ENCODE measurements around the gene CCR9.

Gene CCR9

GRCh38 chr3:45910892-45911291 is 24.5 kb downstream of the CCR9 start:
- no peak for DNase-seq (ENCODE audit: low read depth, low spot score)
- no peak overlapping the region for H3K27ac ChIP-seq
- H3K36me3 ChIP-seq (ENCODE audit: insufficient read depth, low read length), result no peaks in the 10 kb centered on the region
- TF ChIP-seq POLR2AphosphoS5 (IDR thresholded peaks at IDR 0.05; ENCODE audit: borderline replicate concordance, low read depth, low read length) (no peak), FOXP2 (optimal IDR thresholded peaks at IDR 0.05; ENCODE audit: control extremely low read depth, extremely low read length, insufficient read depth) (no peak), EZH2 (IDR thresholded peaks at IDR 0.05) (no peak)
- H3K9me3 ChIP-seq (ENCODE audit: low read depth, low read length), result no peaks in the 10 kb centered on the region
- H3K9ac ChIP-seq (ENCODE audit: insufficient read length), result no peak overlapping the region
- H3K4me3 ChIP-seq, result no peak overlapping the region

DNA sequence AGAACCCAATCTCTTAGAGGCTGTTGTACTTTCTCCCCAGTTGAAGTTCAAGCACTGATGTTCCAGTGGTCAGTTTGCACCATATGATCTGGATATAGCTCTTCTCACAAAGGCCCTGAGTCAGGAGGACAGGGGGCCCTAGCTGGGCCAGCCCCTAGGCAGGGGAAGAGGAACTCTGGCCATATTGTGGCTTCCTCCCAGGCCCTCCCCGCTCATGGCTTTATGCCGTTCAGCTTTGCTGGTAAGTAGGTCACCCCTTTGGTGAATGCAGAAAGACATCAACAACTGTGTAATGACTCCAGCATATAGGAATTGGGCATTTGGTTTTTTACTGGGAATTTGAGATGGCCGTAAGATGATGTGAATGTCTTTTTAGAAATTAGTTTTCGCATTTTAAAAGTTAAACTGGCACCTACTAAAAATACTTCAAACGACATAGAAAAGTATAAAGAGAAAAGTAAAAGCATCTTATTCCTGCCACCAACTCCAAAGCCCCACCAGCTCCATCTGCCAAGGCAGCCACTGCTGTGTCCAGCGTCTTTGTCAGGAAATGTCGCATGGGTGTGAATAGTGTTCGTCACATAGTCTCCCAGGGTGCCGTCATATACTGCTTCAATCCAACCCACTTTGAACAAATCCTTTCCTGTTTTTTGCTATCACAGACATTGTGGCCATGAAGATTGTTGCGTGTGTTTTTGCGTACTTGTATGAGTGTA is 25.3 kb downstream of the CCR9 start:
- no peak for TF ChIP-seq POLR2AphosphoS5 (IDR thresholded peaks at IDR 0.05; ENCODE audit: borderline replicate concordance, low read depth, low read length)
- TF ChIP-seq EZH2 (IDR thresholded peaks at IDR 0.05), result no peak
- TF ChIP-seq FOXP2 (optimal IDR thresholded peaks at IDR 0.05; ENCODE audit: control extremely low read depth, extremely low read length, insufficient read depth), result no peak
- Histone ChIP-seq H3K4me3 (no peak overlapping the region), H3K36me3 (ENCODE audit: insufficient read depth, low read length) (no peaks in the 10 kb centered on the region), H3K27ac (no peak overlapping the region), H3K9ac (ENCODE audit: insufficient read length) (no peak overlapping the region), H3K9me3 (ENCODE audit: low read depth, low read length) (no peaks in the 10 kb centered on the region)
- no peak for DNase-seq (ENCODE audit: low read depth, low spot score)

- Histone ChIP-seq H3K9ac (ENCODE audit: insufficient read length) (no peak overlapping the region), H3K27ac (no peak overlapping the region), H3K9me3 (ENCODE audit: low read depth, low read length) (no peaks in the 10 kb centered on the region), H3K4me3 (no peak overlapping the region), H3K36me3 (ENCODE audit: insufficient read depth, low read length) (no peaks in the 10 kb centered on the region)
- TF ChIP-seq FOXP2 (optimal IDR thresholded peaks at IDR 0.05; ENCODE audit: control extremely low read depth, extremely low read length, insufficient read depth) (no peak), POLR2AphosphoS5 (IDR thresholded peaks at IDR 0.05; ENCODE audit: borderline replicate concordance, low read depth, low read length) (no peak)
- no peak for DNase-seq (ENCODE audit: low read depth, low spot score)
Observed at GRCh38 chr3:45912435-45912834, 26.1 kb downstream of the CCR9 start.

DNA sequence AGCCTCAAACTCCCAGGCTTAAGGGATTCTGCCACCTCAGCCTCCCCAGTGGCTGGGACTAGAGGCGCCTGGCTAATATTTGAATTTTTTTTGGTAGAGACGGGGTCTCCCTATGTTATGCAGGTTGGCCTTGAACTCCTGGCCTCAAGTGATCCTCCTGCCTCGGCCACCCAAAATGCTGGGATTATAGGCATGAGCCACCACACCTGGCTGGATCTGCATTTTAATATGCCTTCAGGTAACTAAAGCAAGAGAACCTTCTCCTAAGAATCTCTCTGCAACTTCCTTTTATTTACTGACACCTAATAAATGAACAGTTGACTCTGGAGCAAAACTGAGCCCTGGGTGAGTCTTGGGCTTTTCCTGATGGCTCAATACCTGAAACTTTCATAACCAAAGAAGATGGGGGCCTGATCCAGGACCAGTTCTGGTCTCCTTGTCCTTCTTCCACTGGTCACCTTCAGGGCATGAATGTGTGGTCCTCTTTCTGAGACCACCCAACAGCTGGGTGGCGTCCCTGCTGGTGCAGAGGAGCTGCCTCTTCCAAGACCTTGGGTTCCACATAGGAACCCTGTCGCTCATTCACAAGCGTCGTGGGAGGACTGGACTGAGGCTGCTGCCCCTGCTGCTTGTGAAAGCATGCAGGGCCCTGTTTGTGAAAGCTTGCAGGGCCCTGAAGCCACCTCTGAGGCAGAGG is 28.2 kb downstream of the CCR9 start:
- Histone ChIP-seq H3K27ac (no peak overlapping the region), H3K36me3 (ENCODE audit: insufficient read depth, low read length) (no peaks in the 10 kb centered on the region), H3K4me3 (no peak overlapping the region), H3K9ac (ENCODE audit: insufficient read length) (no peak overlapping the region), H3K9me3 (ENCODE audit: low read depth, low read length) (no peaks in the 10 kb centered on the region)
- no peak for DNase-seq (ENCODE audit: low read depth, low spot score)
- TF ChIP-seq FOXP2 (optimal IDR thresholded peaks at IDR 0.05; ENCODE audit: control extremely low read depth, extremely low read length, insufficient read depth) (no peak), EZH2 (IDR thresholded peaks at IDR 0.05) (no peak), POLR2AphosphoS5 (IDR thresholded peaks at IDR 0.05; ENCODE audit: borderline replicate concordance, low read depth, low read length) (no peak)

- Histone ChIP-seq H3K9me3 (ENCODE audit: low read depth, low read length) (no peaks in the 10 kb centered on the region), H3K27ac (no peak overlapping the region), H3K4me3 (no peak overlapping the region), H3K36me3 (ENCODE audit: insufficient read depth, low read length) (no peaks in the 10 kb centered on the region), H3K9ac (ENCODE audit: insufficient read length) (no peak overlapping the region)
- TF ChIP-seq POLR2AphosphoS5 (IDR thresholded peaks at IDR 0.05; ENCODE audit: borderline replicate concordance, low read depth, low read length) (no peak), EZH2 (IDR thresholded peaks at IDR 0.05) (no peak)
- DNase-seq (ENCODE audit: low read depth, low spot score), result no peak
Observed at GRCh38 chr3:45915059-45915439, 28.7 kb downstream of the CCR9 start.

DNA sequence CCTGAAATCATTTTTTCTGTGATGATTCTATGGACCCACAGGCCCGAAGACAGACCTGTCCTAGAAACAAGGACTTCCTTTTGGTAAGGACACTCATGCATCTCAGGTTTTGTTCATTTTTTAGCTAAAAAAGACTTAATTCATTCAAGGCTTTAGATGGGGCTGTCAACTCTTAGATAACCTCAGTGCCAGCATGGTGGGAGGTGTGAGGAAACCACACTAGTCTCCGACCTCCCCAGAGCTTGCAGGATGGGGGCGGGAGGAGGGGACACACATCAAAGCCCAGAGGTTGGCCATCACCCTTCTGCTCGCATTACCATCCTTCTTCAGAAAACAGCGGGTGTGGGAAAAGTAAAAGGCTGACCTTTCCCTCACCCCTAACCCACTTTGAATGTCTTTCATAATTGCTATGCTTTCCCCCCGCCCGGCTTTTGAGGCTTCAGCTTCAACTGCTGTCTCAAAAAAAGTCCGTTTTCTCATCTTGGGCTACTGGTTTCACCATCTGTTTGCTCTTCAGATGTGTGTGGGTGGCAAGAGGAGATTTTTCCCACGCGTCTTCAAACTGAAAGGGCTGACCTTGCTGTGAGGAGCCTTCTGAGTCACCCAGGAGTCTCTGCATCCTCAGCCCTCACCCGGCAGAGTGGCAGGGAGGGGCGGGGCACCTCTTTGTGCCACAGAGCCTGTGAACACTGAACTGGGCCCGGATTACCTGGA is 29.3 kb downstream of the CCR9 start:
- Histone ChIP-seq H3K27ac (no peak overlapping the region), H3K9me3 (ENCODE audit: low read depth, low read length) (no peaks in the 10 kb centered on the region), H3K4me3 (no peak overlapping the region), H3K9ac (ENCODE audit: insufficient read length) (no peak overlapping the region), H3K36me3 (ENCODE audit: insufficient read depth, low read length) (no peaks in the 10 kb centered on the region)
- no peak for DNase-seq (ENCODE audit: low read depth, low spot score)
- TF ChIP-seq FOXP2 (optimal IDR thresholded peaks at IDR 0.05; ENCODE audit: control extremely low read depth, extremely low read length, insufficient read depth), result no peak
- no peak for TF ChIP-seq EZH2 (IDR thresholded peaks at IDR 0.05)
- TF ChIP-seq POLR2AphosphoS5 (IDR thresholded peaks at IDR 0.05; ENCODE audit: borderline replicate concordance, low read depth, low read length), result no peak

DNA sequence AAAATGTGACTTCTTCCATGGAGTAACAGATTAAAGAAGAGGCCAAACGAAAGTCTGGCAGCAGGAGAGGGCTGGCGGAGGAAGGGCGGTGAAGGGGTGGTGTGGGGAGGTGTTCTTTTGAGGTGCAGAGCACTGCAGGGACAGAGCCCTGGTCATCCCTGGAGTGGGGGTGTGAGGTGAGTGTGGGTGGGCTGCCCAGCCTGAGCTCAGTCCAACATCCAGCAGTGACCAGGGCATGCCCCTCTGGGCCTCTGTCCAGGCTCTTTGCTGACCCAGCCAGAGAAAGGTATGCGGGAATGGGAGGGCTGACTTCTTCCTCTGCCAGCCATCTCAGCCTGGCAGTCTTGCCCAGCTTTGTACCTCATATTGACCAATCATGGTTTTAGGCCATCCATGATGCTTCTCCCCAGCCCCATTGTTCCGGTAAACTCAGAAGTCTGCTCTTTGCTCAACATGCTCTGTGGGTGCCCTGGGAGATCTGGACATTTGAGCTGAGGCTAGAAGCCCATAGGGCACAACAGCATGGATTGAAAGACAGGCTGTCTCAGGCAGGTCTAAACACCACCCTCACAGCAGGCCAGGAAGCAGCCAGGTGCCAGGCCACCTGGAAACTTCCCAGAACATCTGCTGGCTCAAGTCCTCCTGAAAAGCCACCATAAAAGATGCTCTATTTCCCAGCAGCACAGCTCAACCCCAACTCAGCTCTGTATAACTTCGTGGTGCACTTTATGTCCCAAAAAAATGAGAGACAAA is 31.0 kb downstream of the CCR9 start:
- Histone ChIP-seq H3K4me3 (no peak overlapping the region), H3K9me3 (ENCODE audit: low read depth, low read length) (no peaks in the 10 kb centered on the region), H3K27ac (no peak overlapping the region), H3K36me3 (ENCODE audit: insufficient read depth, low read length) (no peaks in the 10 kb centered on the region), H3K9ac (ENCODE audit: insufficient read length) (no peak overlapping the region)
- DNase-seq (ENCODE audit: low read depth, low spot score), result no peak
- no peak for TF ChIP-seq POLR2AphosphoS5 (IDR thresholded peaks at IDR 0.05; ENCODE audit: borderline replicate concordance, low read depth, low read length)
- TF ChIP-seq EZH2 (IDR thresholded peaks at IDR 0.05), result no peak
- TF ChIP-seq FOXP2 (optimal IDR thresholded peaks at IDR 0.05; ENCODE audit: control extremely low read depth, extremely low read length, insufficient read depth), result no peak
